Type B pancreatic cell (in vitro differentiated cells): Measurements from ENCODE around the gene TMTC1. TPM values are rescaled to one million over a fixed set of nuclear protein-coding genes. Genes with fewer than 3 reads are reported as not detected.

Experiments
- DNase-seq: peaks from one replicate; pipeline ENCODE4 v3.0.0; 2021; ENCODE audit warnings: mixed read lengths; ENCODE audit not compliant: unreplicated experiment; ENCODE audit errors: extremely low spot score
- H3K27ac Mint-ChIP-seq: 2 replicates; pipeline ENCODE4 v1.8.0; 2021; ENCODE audit warnings: mild to moderate bottlenecking, mixed read lengths
- H3K27me3 Mint-ChIP-seq: 2 replicates; pipeline ENCODE4 v1.8.0; 2021; ENCODE audit warnings: mixed read lengths
- H3K36me3 Mint-ChIP-seq: 2 replicates; pipeline ENCODE4 v1.8.0; 2021; ENCODE audit warnings: mixed read lengths
- H3K4me1 Mint-ChIP-seq: one replicate; pipeline ENCODE4 v1.8.0; 2021; ENCODE audit warnings: mixed read lengths; ENCODE audit not compliant: unreplicated experiment
- H3K4me3 Mint-ChIP-seq: 2 replicates; pipeline ENCODE4 v1.8.0; 2021; ENCODE audit warnings: mild to moderate bottlenecking, mixed read lengths
- H3K9me3 Mint-ChIP-seq: 2 replicates; pipeline ENCODE4 v1.8.0; 2021; ENCODE audit warnings: mixed read lengths
- total RNA-seq: library from RNA; stranded (reverse); gene quantifications from 2 replicates; pipeline ENCODE4 v1.2.1, GENCODE V29; 2021; ENCODE audit warnings: low replicate concordance
- TF ChIP-seq, protein P1 (sequence below): fragments of 200-600 bp; sonication (generic); conservative IDR thresholded peaks from 2 replicates; pipeline ENCODE4 v1.5.0; 2021; ENCODE audit warnings: antibody characterized with exemption, mild to moderate bottlenecking

The TMTC1 gene
- total RNA-seq, 1 donor from 2014 or later: 24.0 TPM

DNA sequence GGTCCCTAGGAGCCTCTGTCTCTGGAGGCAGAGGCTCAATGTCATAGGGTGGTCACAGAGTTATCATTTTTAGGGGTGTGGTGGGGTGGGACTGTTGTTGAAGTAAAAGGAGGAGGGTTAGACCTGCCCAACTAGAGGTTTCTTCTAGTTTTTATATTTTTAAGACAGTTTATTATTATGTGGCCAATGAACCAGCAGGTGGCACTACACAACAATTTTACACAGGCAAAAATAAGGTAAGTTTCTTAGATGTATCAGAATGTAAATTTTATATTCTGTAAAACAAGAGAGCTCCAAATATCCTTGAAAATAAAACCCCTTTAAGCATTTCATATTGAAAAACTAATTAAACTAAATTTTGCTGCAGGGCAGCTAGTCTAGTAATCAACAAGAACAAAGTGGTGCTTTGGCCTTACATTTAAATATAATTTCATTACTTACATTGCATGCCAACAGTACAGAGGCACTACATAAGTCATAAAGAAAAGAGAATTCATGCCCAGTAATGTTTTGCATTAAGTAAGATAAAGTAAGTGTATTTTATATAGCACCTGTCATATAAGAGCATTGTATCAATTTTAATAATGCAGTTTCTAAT is 264.1 kb downstream of the TMTC1 start:
- H3K4me1 Mint-ChIP-seq: no peaks in the 10 kb centered on the region
- no peak overlapping the region for H3K27ac Mint-ChIP-seq
- no peaks in the 10 kb centered on the region for H3K9me3 Mint-ChIP-seq
- TF ChIP-seq, protein P1, sequence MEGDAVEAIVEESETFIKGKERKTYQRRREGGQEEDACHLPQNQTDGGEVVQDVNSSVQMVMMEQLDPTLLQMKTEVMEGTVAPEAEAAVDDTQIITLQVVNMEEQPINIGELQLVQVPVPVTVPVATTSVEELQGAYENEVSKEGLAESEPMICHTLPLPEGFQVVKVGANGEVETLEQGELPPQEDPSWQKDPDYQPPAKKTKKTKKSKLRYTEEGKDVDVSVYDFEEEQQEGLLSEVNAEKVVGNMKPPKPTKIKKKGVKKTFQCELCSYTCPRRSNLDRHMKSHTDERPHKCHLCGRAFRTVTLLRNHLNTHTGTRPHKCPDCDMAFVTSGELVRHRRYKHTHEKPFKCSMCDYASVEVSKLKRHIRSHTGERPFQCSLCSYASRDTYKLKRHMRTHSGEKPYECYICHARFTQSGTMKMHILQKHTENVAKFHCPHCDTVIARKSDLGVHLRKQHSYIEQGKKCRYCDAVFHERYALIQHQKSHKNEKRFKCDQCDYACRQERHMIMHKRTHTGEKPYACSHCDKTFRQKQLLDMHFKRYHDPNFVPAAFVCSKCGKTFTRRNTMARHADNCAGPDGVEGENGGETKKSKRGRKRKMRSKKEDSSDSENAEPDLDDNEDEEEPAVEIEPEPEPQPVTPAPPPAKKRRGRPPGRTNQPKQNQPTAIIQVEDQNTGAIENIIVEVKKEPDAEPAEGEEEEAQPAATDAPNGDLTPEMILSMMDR: peak; percentile 88
- no peak overlapping the region for H3K4me3 Mint-ChIP-seq
- H3K36me3 Mint-ChIP-seq: peaks cover 23% of the 10 kb centered on the region
- H3K27me3 Mint-ChIP-seq: no peaks in the 10 kb centered on the region
- DNase-seq: no peak

DNA sequence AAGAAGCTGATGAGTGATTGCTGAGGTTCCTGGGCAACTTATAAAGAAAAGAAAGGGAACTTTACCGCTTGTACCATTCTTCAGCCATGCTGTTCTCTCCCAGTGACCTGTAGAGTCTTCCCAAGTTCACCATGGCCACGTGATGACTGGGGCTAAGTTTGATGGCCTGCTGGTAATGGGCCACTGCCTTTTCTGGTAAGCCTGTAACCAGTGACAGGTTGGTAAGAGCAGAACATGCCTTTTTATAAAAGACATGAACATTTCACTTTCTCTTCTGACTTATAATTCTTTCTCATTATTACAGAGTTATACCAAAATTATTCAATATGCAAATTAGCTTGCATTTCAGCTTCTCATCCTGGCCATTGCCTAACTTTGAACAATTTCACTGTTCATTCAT is 265.3 kb downstream of the TMTC1 start:
- Mint-ChIP-seq H3K4me1 (no peaks in the 10 kb centered on the region), H3K36me3 (peaks cover 32% of the 10 kb centered on the region), H3K27ac (no peak overlapping the region), H3K27me3 (no peaks in the 10 kb centered on the region), H3K4me3 (no peak overlapping the region), H3K9me3 (no peaks in the 10 kb centered on the region)
- TF ChIP-seq, protein P1: no peak
- DNase-seq: no peak

DNA sequence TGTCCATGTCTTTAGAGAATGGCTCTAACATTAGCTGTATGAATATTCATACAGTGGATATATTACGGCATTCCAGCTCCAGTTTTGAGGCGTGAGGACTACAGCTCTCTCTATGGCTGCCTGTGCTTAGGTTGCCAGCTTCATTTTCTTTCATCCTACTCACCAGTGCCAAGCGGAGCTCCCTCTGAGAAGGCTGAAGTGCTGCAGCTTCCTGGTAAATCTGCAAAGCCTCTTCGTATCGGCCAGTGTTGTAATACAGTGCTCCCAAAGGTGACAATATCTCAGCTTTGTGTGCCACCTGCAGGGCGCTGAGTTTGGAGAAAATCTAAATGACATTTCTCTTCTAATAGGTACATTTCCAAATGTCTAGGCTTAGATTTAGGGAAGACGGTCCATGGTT is 266.5 kb downstream of the TMTC1 start:
- Mint-ChIP-seq H3K36me3 (peaks cover 36% of the 10 kb centered on the region), H3K4me3 (no peak overlapping the region), H3K27me3 (no peaks in the 10 kb centered on the region), H3K4me1 (no peaks in the 10 kb centered on the region), H3K9me3 (no peaks in the 10 kb centered on the region), H3K27ac (no peak overlapping the region)
- DNase-seq: no peak
- TF ChIP-seq, protein P1: no peak

DNA sequence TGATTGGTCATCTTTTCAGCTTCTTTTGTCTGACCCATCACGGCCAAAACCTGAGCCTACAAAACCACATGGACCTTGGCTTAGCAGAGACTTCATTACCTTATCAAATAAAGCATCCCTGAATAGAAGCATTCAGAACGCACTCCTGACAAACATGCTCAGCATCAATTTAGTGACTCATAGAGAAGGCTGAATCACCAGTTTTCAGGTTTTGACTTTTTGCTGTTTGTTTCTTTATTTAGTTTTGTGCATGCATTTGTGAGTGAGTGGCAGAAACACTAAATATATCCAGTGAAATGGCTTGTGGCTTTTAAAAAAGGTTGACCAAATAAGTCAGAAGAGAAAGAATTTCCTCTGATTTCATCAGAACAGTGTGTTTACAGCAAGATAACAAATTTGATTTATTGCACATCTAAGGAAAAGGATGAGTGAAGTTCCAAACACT is 267.3 kb downstream of the TMTC1 start:
- peaks cover 35% of the 10 kb centered on the region for H3K36me3 Mint-ChIP-seq
- TF ChIP-seq, protein P1: no peak
- H3K27ac Mint-ChIP-seq: no peak overlapping the region
- H3K27me3 Mint-ChIP-seq: no peaks in the 10 kb centered on the region
- H3K4me1 Mint-ChIP-seq: no peaks in the 10 kb centered on the region
- H3K9me3 Mint-ChIP-seq: no peaks in the 10 kb centered on the region
- no peak for DNase-seq
- no peak overlapping the region for H3K4me3 Mint-ChIP-seq

DNA sequence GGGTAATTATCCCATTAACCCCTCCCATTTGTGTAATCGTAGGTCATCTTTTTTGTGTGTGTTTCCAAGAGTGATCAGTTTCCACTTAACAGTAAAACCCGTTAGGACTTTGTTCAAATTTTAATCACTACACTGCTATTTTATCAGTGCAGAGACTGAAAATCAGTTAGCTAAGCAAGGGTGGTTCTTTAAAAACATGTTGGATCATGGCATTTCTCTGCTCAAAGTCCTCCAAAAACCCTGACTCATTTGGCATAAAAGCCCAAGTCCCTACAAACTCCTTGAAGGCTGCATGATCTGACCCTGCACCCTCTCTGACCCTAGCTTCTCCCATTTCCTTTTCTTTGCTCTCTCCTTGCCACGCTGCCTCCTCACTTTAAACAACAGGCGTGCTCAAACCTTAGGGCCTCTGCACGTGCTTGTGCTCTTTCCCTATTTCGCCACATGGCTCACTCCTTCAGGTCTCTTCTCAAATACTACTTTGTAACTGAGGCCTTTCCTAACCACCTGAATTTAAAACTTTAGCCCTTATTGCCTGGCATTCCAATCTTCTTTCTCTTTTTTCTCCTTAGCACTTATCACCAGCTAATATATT is 273.1 kb downstream of the TMTC1 start:
- H3K4me1 Mint-ChIP-seq: peaks cover 11% of the 10 kb centered on the region
- H3K9me3 Mint-ChIP-seq: no peaks in the 10 kb centered on the region
- H3K27me3 Mint-ChIP-seq: no peaks in the 10 kb centered on the region
- DNase-seq: no peak
- peak overlapping the region; percentile 4 for H3K27ac Mint-ChIP-seq
- H3K4me3 Mint-ChIP-seq: no peak overlapping the region
- TF ChIP-seq, protein P1: no peak
- H3K36me3 Mint-ChIP-seq: peaks cover 46% of the 10 kb centered on the region
